ENCODE data around the gene ZNF587B. TPM values are rescaled to one million over a fixed set of nuclear protein-coding genes. Genes with fewer than 3 reads are reported as not detected.

The ZNF587B gene
- total RNA-seq: 10 to 100 TPM in 2 of 4 donors, 1 to 10 TPM in 2; 6.3 to 14.1 (median 9.3) TPM

DNA sequence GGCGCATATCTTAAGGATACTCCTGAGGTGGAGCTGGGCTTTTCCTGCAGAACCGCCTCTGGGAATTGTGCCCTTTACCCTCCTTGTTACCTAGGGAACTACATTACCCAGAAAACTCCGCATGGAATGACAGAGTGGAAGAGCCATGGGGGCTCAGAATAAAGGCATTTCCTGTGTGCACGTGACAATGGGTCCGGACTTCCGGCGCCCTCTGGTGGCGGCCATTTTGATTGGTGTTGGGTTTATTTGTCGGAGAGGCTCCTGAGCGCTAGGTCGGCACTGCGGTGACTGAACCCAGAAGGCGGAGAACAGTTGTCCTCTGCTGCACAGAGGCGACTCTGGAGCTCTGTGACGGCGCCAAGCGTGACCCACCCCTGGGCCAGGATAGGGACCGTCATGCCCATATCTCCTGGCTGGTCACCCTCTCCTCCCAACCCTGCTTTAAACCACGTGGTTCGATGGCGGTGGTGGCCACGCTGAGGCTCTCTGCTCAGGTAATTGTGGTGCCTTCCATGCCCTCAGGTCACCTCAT is at the start of gene ZNF587B:
Gene ZNF587B, plus strand, starts transcription at position 229 of the 532 bp plus-strand sequence. Its CDS starts 230 bp downstream, at position 459.
- no peak for DNase-seq (ENCODE audit: extremely low spot score)
- TF ChIP-seq POLR2A (IDR thresholded peaks at IDR 0.05; ENCODE audit: low read depth) (no peak), POLR2AphosphoS5 (IDR thresholded peaks at IDR 0.05) (peak; percentile 39 to 53), EP300 (IDR thresholded peaks at IDR 0.05) (no peak)
- TF ChIP-seq, protein P1, sequence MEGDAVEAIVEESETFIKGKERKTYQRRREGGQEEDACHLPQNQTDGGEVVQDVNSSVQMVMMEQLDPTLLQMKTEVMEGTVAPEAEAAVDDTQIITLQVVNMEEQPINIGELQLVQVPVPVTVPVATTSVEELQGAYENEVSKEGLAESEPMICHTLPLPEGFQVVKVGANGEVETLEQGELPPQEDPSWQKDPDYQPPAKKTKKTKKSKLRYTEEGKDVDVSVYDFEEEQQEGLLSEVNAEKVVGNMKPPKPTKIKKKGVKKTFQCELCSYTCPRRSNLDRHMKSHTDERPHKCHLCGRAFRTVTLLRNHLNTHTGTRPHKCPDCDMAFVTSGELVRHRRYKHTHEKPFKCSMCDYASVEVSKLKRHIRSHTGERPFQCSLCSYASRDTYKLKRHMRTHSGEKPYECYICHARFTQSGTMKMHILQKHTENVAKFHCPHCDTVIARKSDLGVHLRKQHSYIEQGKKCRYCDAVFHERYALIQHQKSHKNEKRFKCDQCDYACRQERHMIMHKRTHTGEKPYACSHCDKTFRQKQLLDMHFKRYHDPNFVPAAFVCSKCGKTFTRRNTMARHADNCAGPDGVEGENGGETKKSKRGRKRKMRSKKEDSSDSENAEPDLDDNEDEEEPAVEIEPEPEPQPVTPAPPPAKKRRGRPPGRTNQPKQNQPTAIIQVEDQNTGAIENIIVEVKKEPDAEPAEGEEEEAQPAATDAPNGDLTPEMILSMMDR (IDR thresholded peaks at IDR 0.05): peak; percentile 26 to 46 (median 44)
- peak within 1 kb of the TSS; percentile 57 to 71 (median 66) for H3K27ac ChIP-seq (replicated peaks in 1 of 4)
- no peaks in the 10 kb centered on the region for H3K27me3 ChIP-seq
- WGBS: 30% methylated on average over 6 of the region's 22 CpGs
- no peaks in the 10 kb centered on the region for H3K9me3 ChIP-seq
- H3K36me3 ChIP-seq: peaks cover 0 to 8% (median 0%) of the 10 kb centered on the region in 4 donors
- intact Hi-C loops (cut with DNase I): no loop called here
- peaks cover 13 to 26% (median 16%) of the 10 kb centered on the region in 4 donors for H3K4me1 ChIP-seq
- H3K4me3 ChIP-seq: peak within 1 kb of the TSS; percentile 50 to 63 (median 57)

DNA sequence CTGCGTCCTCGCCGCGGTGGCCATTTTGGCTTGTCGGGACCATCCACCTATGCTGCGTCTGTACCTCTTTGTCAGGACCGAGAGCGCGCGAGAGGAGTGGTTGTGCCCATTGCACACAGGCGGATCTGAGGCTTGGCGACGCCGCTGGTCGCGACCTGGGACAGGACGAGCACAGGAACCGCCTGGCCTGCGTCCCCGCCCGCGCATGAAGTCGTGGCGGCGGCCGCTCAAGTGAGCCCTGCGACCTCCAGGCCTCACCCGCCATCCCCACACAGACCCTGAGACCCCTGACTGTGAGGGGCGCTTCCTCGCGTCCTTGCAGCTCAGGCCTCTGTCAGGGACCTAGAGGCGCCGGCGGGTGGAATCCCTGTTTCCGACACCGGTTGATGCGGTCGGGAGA is 43.8 kb upstream of the ZNF587B start:
- Histone ChIP-seq H3K27me3 (no peaks in the 10 kb centered on the region), H3K4me1 (no peaks in the 10 kb centered on the region), H3K36me3 (peaks cover 15 to 47% (median 26%) of the 10 kb centered on the region in 4 donors), H3K9me3 (peaks cover 0 to 66% (median 30%) of the 10 kb centered on the region in 4 donors), H3K27ac (replicated peaks in 1 of 4) (no peak overlapping the region), H3K4me3 (no peak overlapping the region)
- no peak for DNase-seq (ENCODE audit: extremely low spot score)
- intact Hi-C loops (cut with DNase I): no loop called here
- WGBS: 91% methylated on average over 32 of the region's 38 CpGs
- TF ChIP-seq EP300 (IDR thresholded peaks at IDR 0.05) (no peak), POLR2AphosphoS5 (IDR thresholded peaks at IDR 0.05) (no peak), POLR2A (IDR thresholded peaks at IDR 0.05; ENCODE audit: low read depth) (no peak)
- TF ChIP-seq, protein P1 (IDR thresholded peaks at IDR 0.05): no peak

DNA sequence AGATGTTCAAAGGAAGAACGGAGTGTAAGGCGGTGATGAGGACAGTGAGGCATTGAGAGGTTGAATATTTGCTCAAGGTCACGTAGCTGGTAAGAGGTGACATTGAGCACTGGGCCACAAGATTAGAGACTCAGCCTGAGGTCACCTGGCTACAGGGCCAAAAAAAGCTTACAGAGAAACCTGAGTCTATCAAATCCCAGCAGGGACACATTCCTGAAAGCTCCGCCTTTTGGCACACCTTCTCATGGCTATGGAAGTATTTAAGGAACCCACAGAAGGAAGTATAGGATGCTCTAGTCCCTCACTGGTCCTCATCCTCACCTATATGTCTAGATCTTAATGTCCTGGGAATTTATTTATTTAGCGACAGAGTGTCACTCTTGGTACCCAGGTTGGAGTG is 43.2 kb upstream of the ZNF587B start:
- Histone ChIP-seq H3K36me3 (peaks cover 15 to 52% (median 30%) of the 10 kb centered on the region in 4 donors), H3K27me3 (no peaks in the 10 kb centered on the region), H3K27ac (replicated peaks in 1 of 4) (no peak overlapping the region), H3K4me1 (no peaks in the 10 kb centered on the region), H3K9me3 (peaks cover 0 to 61% (median 30%) of the 10 kb centered on the region in 4 donors), H3K4me3 (no peak overlapping the region)
- DNase-seq (ENCODE audit: extremely low spot score): no peak
- TF ChIP-seq POLR2A (IDR thresholded peaks at IDR 0.05; ENCODE audit: low read depth) (no peak), EP300 (IDR thresholded peaks at IDR 0.05) (no peak), POLR2AphosphoS5 (IDR thresholded peaks at IDR 0.05) (no peak)
- TF ChIP-seq, protein P1 (IDR thresholded peaks at IDR 0.05): no peak
- intact Hi-C loops (cut with DNase I): no loop called here
- WGBS: 88% methylated on average over 5 of the region's 5 CpGs

DNA sequence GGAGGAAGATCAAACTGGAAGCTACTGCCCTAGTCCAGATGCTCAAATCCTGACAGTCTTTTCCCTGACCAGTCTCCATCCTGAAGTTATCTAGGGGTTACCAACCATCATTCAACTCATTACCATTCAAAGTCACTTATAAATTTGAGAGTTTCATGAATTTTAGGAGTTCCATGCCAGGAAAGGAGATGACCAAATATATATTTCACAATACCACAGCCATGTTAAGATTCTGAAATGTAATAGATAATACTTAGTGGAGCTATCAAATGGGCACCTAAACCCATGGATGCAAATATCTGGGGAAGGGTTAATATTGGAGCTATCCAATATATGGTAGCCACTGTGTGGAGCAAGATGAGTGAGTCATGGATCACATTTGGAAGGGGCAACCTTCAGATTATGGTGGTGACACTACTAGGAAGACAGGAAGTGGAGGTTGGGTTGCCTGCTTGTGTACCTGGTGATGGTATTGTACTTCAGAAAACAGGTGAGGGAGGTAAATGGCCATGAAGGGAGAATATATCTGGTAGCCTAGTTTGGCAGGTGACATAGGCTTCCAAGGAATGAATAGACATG is 41.9 kb upstream of the ZNF587B start:
- H3K9me3 ChIP-seq: peaks cover 0 to 52% (median 25%) of the 10 kb centered on the region in 4 donors
- no peaks in the 10 kb centered on the region for H3K27me3 ChIP-seq
- no peak overlapping the region for H3K4me3 ChIP-seq
- intact Hi-C loops (cut with DNase I): no loop called here
- H3K4me1 ChIP-seq: no peaks in the 10 kb centered on the region
- no peak overlapping the region for H3K27ac ChIP-seq (replicated peaks in 1 of 4)
- TF ChIP-seq EP300 (IDR thresholded peaks at IDR 0.05) (no peak), POLR2AphosphoS5 (IDR thresholded peaks at IDR 0.05) (no peak), POLR2A (IDR thresholded peaks at IDR 0.05; ENCODE audit: low read depth) (no peak)
- TF ChIP-seq, protein P1 (IDR thresholded peaks at IDR 0.05): no peak
- H3K36me3 ChIP-seq: peaks cover 15 to 63% (median 39%) of the 10 kb centered on the region in 4 donors
- DNase-seq (ENCODE audit: extremely low spot score): no peak

All from esophagus muscularis mucosa (tissue), 4 donors.